H1 (cell line): ENCODE measurements around the gene DNMT1. TPM values are rescaled to one million over a fixed set of nuclear protein-coding genes. Genes with fewer than 3 reads are reported as not detected.

Source experiments
- CTCF ChIA-PET: fragments of 300-600 bp; sonication (Branson Sonifier 250); formaldehyde crosslinking; loops from one replicate; lab custom pipeline; 2021; ENCODE audit not compliant: partially characterized antibody; lab: Charles Lee
- POLR2A ChIA-PET: fragments of 300-600 bp; sonication (Branson Sonifier 250); formaldehyde crosslinking; loops from one replicate; lab custom pipeline; 2021; ENCODE audit warnings: inconsistent platforms; ENCODE audit not compliant: partially characterized antibody; lab: Charles Lee
- DNase-seq, 2 experiments: peaks; one replicate each; pipeline versions ENCODE4 v3.0.0 to v3.0.0-alpha.2; 2010 to 2022; ENCODE audit warnings: low spot score in 2 of 2, low read depth in 1 of 2, mixed read lengths in 1 of 2
- FAIRE-seq: peaks from 2 replicates; lab custom pipeline; 2011; peaks lifted over from hg19 to GRCh38; lab: Jason Lieb, UNC
- H2AFZ ChIP-seq: 2 replicates; pipeline ENCODE4 v1.8.1; 2012; ENCODE audit warnings: low read length, inconsistent platforms
- H2AK5ac ChIP-seq: 2 replicates; pipeline ENCODE4 v1.6.1; 2013; ENCODE audit warnings: low read depth, low read length
- H2BK120ac ChIP-seq: replicated peaks from 2 replicates; pipeline ENCODE3; 2013; ENCODE audit warnings: low read depth, low read length, inconsistent platforms
- H2BK12ac ChIP-seq: 2 replicates; pipeline ENCODE4 v1.6.1; 2013; ENCODE audit warnings: low read depth, low read length
- H2BK15ac ChIP-seq: 2 replicates; pipeline ENCODE4 v1.6.1; 2013; ENCODE audit warnings: low read length
- H2BK20ac ChIP-seq: 2 replicates; pipeline ENCODE4 v1.6.1; 2013; ENCODE audit warnings: low read length
- H2BK5ac ChIP-seq: 2 replicates; pipeline ENCODE4 v1.6.1; 2013; ENCODE audit warnings: low read depth, low read length
- H3K14ac ChIP-seq: 2 replicates; pipeline ENCODE4 v1.6.1; 2013; ENCODE audit warnings: inconsistent platforms; ENCODE audit not compliant: insufficient read length
- H3K18ac ChIP-seq: 2 replicates; pipeline ENCODE4 v1.6.1; 2013; ENCODE audit warnings: low read length; ENCODE audit errors: extremely low read depth
- H3K23ac ChIP-seq: 2 replicates; pipeline ENCODE4 v1.6.1; 2013; ENCODE audit warnings: inconsistent platforms; ENCODE audit not compliant: insufficient read length
- H3K23me2 ChIP-seq: 2 replicates; pipeline ENCODE4 v1.6.1; 2013; ENCODE audit warnings: low read depth, low read length
- H3K27ac ChIP-seq: 2 replicates; pipeline ENCODE4 v1.6.1; 2011; ENCODE audit warnings: low read depth, low read length, inconsistent platforms
- H3K27me3 ChIP-seq, 4 experiments: replicated peaks in 1 of 4; 1 replicate in 1 of 4; 2 replicates in 3 of 4; pipeline versions ENCODE4 v1.6.1 to v1.8.1; 2011 to 2013; ENCODE audit warnings: low read length in 3 of 4, mild to moderate bottlenecking in 3 of 4, inconsistent platforms in 2 of 4, mixed read lengths in 2 of 4, moderate library complexity in 1 of 4; ENCODE audit not compliant: control insufficient read depth in 3 of 4, insufficient read depth in 3 of 4; ENCODE audit errors: extremely low read depth in 1 of 4
- H3K36me3 ChIP-seq, 4 experiments: 2 replicates each; pipeline versions ENCODE4 v1.6.1 to v1.8.1; 2011 to 2013; ENCODE audit warnings: mild to moderate bottlenecking in 4 of 4, low read length in 3 of 4, moderate library complexity in 2 of 4, control low read depth in 1 of 4, inconsistent platforms in 1 of 4; ENCODE audit not compliant: insufficient read depth in 4 of 4, control insufficient read depth in 2 of 4
- H3K4ac ChIP-seq: replicated peaks from 2 replicates; pipeline ENCODE3; 2013; ENCODE audit warnings: low read length, low read depth, mixed read lengths, inconsistent platforms; ENCODE audit not compliant: insufficient read length
- H3K4me1 ChIP-seq, 4 experiments: replicated peaks in 1 of 4; 1 replicate in 1 of 4; 2 replicates in 3 of 4; pipeline versions ENCODE4 v1.6.1 to v1.8.1; 2011 to 2013; ENCODE audit warnings: low read length in 3 of 4, inconsistent platforms in 2 of 4, mixed read lengths in 1 of 4; ENCODE audit not compliant: insufficient read depth in 4 of 4, control insufficient read depth in 3 of 4
- H3K4me2 ChIP-seq, 2 experiments: 2 replicates each; pipeline versions ENCODE4 v1.6.1 to v1.8.1; 2011 to 2013; ENCODE audit warnings: low read depth in 2 of 2, low read length in 2 of 2, control low read depth in 1 of 2, inconsistent platforms in 1 of 2, mild to moderate bottlenecking in 1 of 2; ENCODE audit not compliant: insufficient read depth in 1 of 2
- H3K4me3 ChIP-seq, 4 experiments: fragments of 200-600, 300-600 bp in 1 of 4; sonication (generic), shearing (Covaris generic), sonication (Bioruptor Twin) in 1 of 4; 2 replicates each; pipeline versions ENCODE4 v1.5.1 to v1.8.1; 2011 to 2016; ENCODE audit warnings: low read length in 4 of 4, low read depth in 3 of 4, control low read depth in 2 of 4, inconsistent platforms in 2 of 4, mild to moderate bottlenecking in 2 of 4, mixed read lengths in 1 of 4, moderate library complexity in 1 of 4; ENCODE audit not compliant: insufficient read depth in 2 of 4; ENCODE audit errors: extremely low read depth in 1 of 4
- H3K56ac ChIP-seq: replicated peaks from 2 replicates; pipeline ENCODE3; 2013; ENCODE audit warnings: low read depth, mild to moderate bottlenecking, mixed read lengths, low read length, inconsistent platforms; ENCODE audit not compliant: insufficient read length
- H3K79me1 ChIP-seq: 2 replicates; pipeline ENCODE4 v1.6.1; 2013; ENCODE audit warnings: low read depth, low read length, control low read depth
- H3K79me2 ChIP-seq, 2 experiments: 2 replicates each; pipeline versions ENCODE4 v1.6.1 to v1.8.1; 2012 to 2013; ENCODE audit warnings: low read length in 2 of 2, mild to moderate bottlenecking in 2 of 2, inconsistent platforms in 1 of 2; ENCODE audit not compliant: insufficient read depth in 2 of 2, control insufficient read depth in 1 of 2
- H3K9ac ChIP-seq, 4 experiments: replicated peaks in 1 of 4; 1 replicate in 1 of 4; 2 replicates in 3 of 4; pipeline versions ENCODE4 v1.6.1 to v1.8.1; 2011 to 2013; ENCODE audit warnings: low read depth in 3 of 4, low read length in 3 of 4, control low read depth in 2 of 4, mild to moderate bottlenecking in 2 of 4, moderate library complexity in 2 of 4, inconsistent platforms in 1 of 4; ENCODE audit errors: extremely low read depth in 1 of 4
- H3K9me3 ChIP-seq, 2 experiments: 2 replicates each; pipeline versions ENCODE4 v1.6.1 to v1.8.1; 2012 to 2013; ENCODE audit warnings: mild to moderate bottlenecking in 2 of 2, moderate library complexity in 2 of 2, control low read depth in 1 of 2, inconsistent platforms in 1 of 2, low read depth in 1 of 2, low read length in 1 of 2, mixed read lengths in 1 of 2; ENCODE audit not compliant: insufficient read depth in 2 of 2
- H4K20me1 ChIP-seq, 2 experiments: replicated peaks in 1 of 2; 2 replicates each; pipeline versions ENCODE3 to v1.8.1; 2011 to 2013; ENCODE audit warnings: inconsistent platforms in 2 of 2, low read length in 2 of 2, mild to moderate bottlenecking in 1 of 2; ENCODE audit not compliant: insufficient read depth in 2 of 2, control insufficient read depth in 1 of 2
- H4K5ac ChIP-seq: 2 replicates; pipeline ENCODE4 v1.6.1; 2013; ENCODE audit warnings: low read length, low read depth, mixed read lengths, inconsistent platforms; ENCODE audit not compliant: insufficient read length
- H4K8ac ChIP-seq: 2 replicates; pipeline ENCODE4 v1.8.0; 2013; ENCODE audit warnings: mild to moderate bottlenecking, moderate library complexity, low read length, inconsistent platforms; ENCODE audit not compliant: insufficient read depth; ENCODE audit errors: extremely low read depth
- H4K91ac ChIP-seq: replicated peaks from 2 replicates; pipeline ENCODE3; 2013; ENCODE audit warnings: low read length, mixed read lengths, inconsistent platforms; ENCODE audit not compliant: insufficient read length
- CBX5 ChIP-seq: fragments of 300-800, 300-1000 bp; sonication (generic); IDR thresholded peaks from 2 replicates; pipeline ENCODE4 v1.7.1; 2016; ENCODE audit warnings: antibody characterized with exemption, low read length, low read depth
- CTBP2 ChIP-seq: IDR thresholded peaks from 2 replicates; pipeline ENCODE4 v1.7.0; 2011; ENCODE audit warnings: borderline replicate concordance, mild to moderate bottlenecking, moderate library complexity, mixed read lengths, low read length; ENCODE audit not compliant: insufficient read depth, insufficient read length
- EP300 ChIP-seq, 2 experiments: IDR thresholded peaks; 1 replicate in 1 of 2; 2 replicates in 1 of 2; pipeline ENCODE4 v1.6.1; 2011 to 2012; ENCODE audit warnings: low read depth in 2 of 2, low read length in 2 of 2, mild to moderate bottlenecking in 2 of 2, borderline replicate concordance in 1 of 2, inconsistent platforms in 1 of 2, moderate library complexity in 1 of 2
- EZH2 ChIP-seq: fragments of 200-600 bp; sonication (generic); IDR thresholded peaks from 2 replicates; pipeline ENCODE4 v1.7.1; 2012; ENCODE audit warnings: low read depth, mild to moderate bottlenecking, moderate library complexity, low read length, inconsistent platforms; ENCODE audit not compliant: severe bottlenecking
- KDM1A ChIP-seq: fragments of 200-600, 300-600 bp; sonication (generic); IDR thresholded peaks from 2 replicates; pipeline ENCODE4 v1.7.1; 2016; ENCODE audit warnings: mild to moderate bottlenecking, low read length, borderline replicate concordance
- KDM4A ChIP-seq: IDR thresholded peaks from one replicate; pipeline ENCODE4 v1.7.1; 2012; ENCODE audit warnings: low read depth, mild to moderate bottlenecking, moderate library complexity, low read length, inconsistent platforms; ENCODE audit not compliant: severe bottlenecking
- PHF8 ChIP-seq: fragments of 200-600 bp; sonication (generic); conservative IDR thresholded peaks from 2 replicates; pipeline ENCODE4 v1.7.1; 2012; ENCODE audit warnings: low read depth, mild to moderate bottlenecking, inconsistent platforms, low read length, moderate library complexity
- POLR2A ChIP-seq, 2 experiments: IDR thresholded peaks; 1 replicate in 1 of 2; 2 replicates in 1 of 2; pipeline ENCODE4 v1.6.1; 2011; ENCODE audit warnings: low read depth in 2 of 2, low read length in 2 of 2, mild to moderate bottlenecking in 2 of 2; ENCODE audit errors: control extremely low read depth in 1 of 2
- RXRA ChIP-seq: IDR thresholded peaks from 2 replicates; pipeline ENCODE4 v1.6.1; 2011; ENCODE audit warnings: low read depth, mild to moderate bottlenecking, low read length, moderate library complexity; ENCODE audit not compliant: insufficient read depth
- SIN3A ChIP-seq, 2 experiments: IDR thresholded peaks in 1 of 2; conservative IDR thresholded peaks in 1 of 2; 2 replicates each; pipeline ENCODE4 v1.6.1; 2011 to 2012; ENCODE audit warnings: low read length in 2 of 2, improper control_type of control experiment in 1 of 2, low read depth in 1 of 2, mild to moderate bottlenecking in 1 of 2
- SUZ12 ChIP-seq: fragments of 200-600 bp; sonication (generic); IDR thresholded peaks from 2 replicates; pipeline ENCODE4 v1.6.1; 2012; ENCODE audit warnings: mild to moderate bottlenecking, inconsistent platforms, low read length, moderate library complexity, mixed read lengths
- WGBS, 2 experiments: shearing (Covaris generic) in 1 of 2; methylation state at CpG; one replicate each; pipeline versions ENCODE4 v1.1.6 to v1.1.7; 2013 to 2015; ENCODE audit warnings: low lambda C conversion rate in 2 of 2, mixed read lengths in 2 of 2, inconsistent platforms in 1 of 2, low coverage in 1 of 2, missing lambda C conversion rate in 1 of 2; ENCODE audit not compliant: insufficient replicate concordance in 2 of 2, insufficient coverage in 1 of 2, insufficient read length in 1 of 2; ENCODE audit errors: extremely low coverage in 1 of 2, missing lambda C conversion rate in 1 of 2; 5-methylcytosine and 5-hydroxymethylcytosine counted together
- polyA plus RNA-seq, 7 experiments: library from polyadenylated mRNA; depleted of rRNA in 3 of 7; stranded (reverse) in 5 of 7; unstranded in 2 of 7; fragments of >200 nt in 5 of 7; fragments of 200-250 nt in 2 of 7; gene quantifications; 1 replicate in 5 of 7; 2 replicates in 1 of 7; 4 replicates in 1 of 7; pipeline versions ENCODE4 v1.2.1 to v1.2.3, GENCODE V29; 2011 to 2013; ENCODE audit warnings: missing spikeins in 2 of 7, mixed read lengths in 2 of 7
- total RNA-seq: library from RNA; stranded (reverse); fragmentation: NEBNext Ultra II Directional; extraction: Animal tissue kit (Norgen Biotek cat#: 25700); gene quantifications from 2 replicates; pipeline ENCODE4 v1.2.1, GENCODE V29; 2021

Gene DNMT1
- total and polyA plus RNA-seq, 2 of the 8 experiments (the other 6 are each of a cell fraction or from before 2014, with no cell fraction given): 101 to 210 TPM

DNA sequence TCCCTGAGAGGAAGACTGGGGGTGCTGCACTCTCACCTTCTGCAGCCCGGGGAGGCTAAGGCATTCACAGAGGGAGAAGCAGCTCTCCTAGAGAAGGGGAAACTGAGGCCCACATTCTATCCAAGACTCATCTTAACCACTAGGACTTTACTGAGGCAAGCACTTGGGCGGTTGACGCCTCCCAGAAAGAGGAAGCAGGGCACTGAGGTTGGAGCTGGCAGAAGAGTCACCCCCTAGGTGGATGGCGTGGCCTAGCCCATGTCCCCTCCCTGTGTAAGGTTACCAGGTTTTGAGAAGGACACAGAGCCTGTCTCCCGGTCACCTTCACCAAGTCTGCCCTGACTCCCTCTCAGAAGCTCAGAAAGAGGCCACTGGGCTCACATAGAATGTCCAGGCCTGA is 33.6 kb upstream of the DNMT1 start:
- peaks cover 11% of the 10 kb centered on the region for H3K79me1 ChIP-seq
- peak overlapping the region; percentile 68; the same call in 1 of the 2 replicates for H2BK12ac ChIP-seq
- 0 out of 7 replicates have a peak, but pooled peaks cover 0 to 3% (median 0%) of the 10 kb centered on the region in 4 experiments for H3K27me3 ChIP-seq
- H2BK15ac ChIP-seq: no peak overlapping the region
- H3K4me1 ChIP-seq: peaks cover 3 to 7% (median 3%) of the 10 kb centered on the region in 4 experiments; a peak in 4 of 7 replicates
- peaks cover 0 to 16% of the 10 kb centered on the region in 2 experiments; a peak in 2 of 4 replicates for H3K79me2 ChIP-seq
- no peaks in the 10 kb centered on the region for H3K9me3 ChIP-seq
- H2BK120ac ChIP-seq: no peak overlapping the region
- no peak overlapping the region for H3K18ac ChIP-seq
- H3K56ac ChIP-seq: no peak overlapping the region
- no peak overlapping the region for H2BK5ac ChIP-seq
- no peak overlapping the region for H3K4ac ChIP-seq
- H3K9ac ChIP-seq: no peak overlapping the region; a peak in 1 of 7 replicates
- no peak overlapping the region for H4K91ac ChIP-seq
- CTCF ChIA-PET: interaction anchor here (0.9 to 6.4 kb wide), 13 partner anchors 10 to 52 kb away, joined by 3 to 59 read pairs (median 8); partner anchors contain the start of gene DNMT1
- POLR2A ChIA-PET: interaction anchor here (0.7 to 1.4 kb wide), 4 partner anchors 8 to 33 kb away, joined by 3 to 5 read pairs (median 3); no protein-coding TSS in a partner anchor
- H2AFZ ChIP-seq: no peak overlapping the region
- DNase-seq (no peak), FAIRE-seq (no peak)
- H2AK5ac ChIP-seq: no peak overlapping the region
- peaks cover 0 to 3% (median under 1%) of the 10 kb centered on the region in 4 experiments; a peak in 3 of 8 replicates for H3K36me3 ChIP-seq
- no peak overlapping the region for H2BK20ac ChIP-seq
- 82% methylated on average over 5 of the region's 5 CpGs; no CpG with 5 or more reads in 1 of the 2 experiments for WGBS, 2 experiments
- no peak overlapping the region for H3K14ac ChIP-seq
- no peak overlapping the region for H3K4me2 ChIP-seq
- no peak overlapping the region for H3K4me3 ChIP-seq
- H4K8ac ChIP-seq: no peak overlapping the region
- H3K23me2 ChIP-seq: peaks cover 10% of the 10 kb centered on the region; the same call in 1 of the 2 replicates
- no peak overlapping the region for H3K23ac ChIP-seq
- no peak overlapping the region for H4K5ac ChIP-seq
- peaks cover 12% of the 10 kb centered on the region in 2 experiments for H4K20me1 ChIP-seq
- no peak overlapping the region for H3K27ac ChIP-seq
- no peak for TF ChIP-seq EZH2
- no peak for TF ChIP-seq KDM1A
- no peak for TF ChIP-seq KDM4A
- no peak for TF ChIP-seq RXRA
- no peak for TF ChIP-seq EP300 (IDR thresholded peaks at IDR 0.05; ENCODE audit: borderline replicate concordance in 1 of 2, low read depth in 2 of 2, low read length in 2 of 2)
- no peak for TF ChIP-seq POLR2A (IDR thresholded peaks at IDR 0.05; ENCODE audit: control extremely low read depth in 1 of 2, low read depth in 2 of 2, low read length in 2 of 2)
- TF ChIP-seq SUZ12: no peak
- TF ChIP-seq CBX5: no peak
- no peak for TF ChIP-seq PHF8
- no peak for TF ChIP-seq SIN3A (conservative IDR thresholded peaks at IDR 0.05 in 1 of 2, IDR thresholded peaks at IDR 0.05 in 1 of 2; ENCODE audit: low read depth in 1 of 2, low read length in 2 of 2)
- TF ChIP-seq CTBP2: no peak
